C1 segment of cervical spinal cord (tissue), 14 donors: ENCODE data around the gene CNOT9.
A peak's percentile ranks its signal among the peaks of the same experiment; 100 is the strongest.

ENCODE experiments used
- DNase-seq, 14 donors: peaks; one replicate each; lab custom pipeline; 2025; lab: John Stamatoyannopoulos, UW

The CNOT9 gene

DNA sequence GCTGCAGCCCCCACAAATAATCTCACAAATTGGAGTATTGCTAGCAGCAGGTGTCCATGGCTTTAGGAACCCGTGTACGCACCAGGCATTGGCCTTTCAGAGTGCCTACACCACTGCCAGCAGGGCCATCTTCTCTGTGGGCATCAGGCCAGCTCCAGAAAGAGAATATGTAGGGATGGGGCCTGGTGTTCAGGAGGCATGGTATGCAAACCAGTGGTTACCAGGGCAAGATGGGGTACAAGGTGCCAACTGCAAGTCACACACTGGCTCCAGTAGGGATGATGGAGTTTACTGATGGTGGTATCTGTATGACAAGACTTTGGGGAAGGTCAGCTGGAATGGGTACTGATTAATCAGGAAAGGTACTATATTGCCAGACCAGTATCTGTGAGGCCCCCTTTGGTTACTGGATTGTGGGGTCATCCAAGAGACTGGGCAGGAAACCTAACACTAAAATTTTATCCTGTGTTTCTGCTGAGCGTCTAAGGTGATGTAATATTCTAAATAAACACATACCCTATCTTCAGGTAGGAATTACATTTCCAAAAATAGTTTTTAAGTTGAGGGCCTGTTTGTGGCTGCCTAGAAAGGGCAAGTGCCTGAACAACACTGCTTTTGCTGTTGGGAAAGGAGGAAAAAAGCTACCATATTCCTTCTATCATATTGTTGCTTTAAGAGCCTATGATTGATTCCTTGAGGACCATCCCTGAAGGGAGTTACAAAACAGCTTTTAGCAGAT is 9.0 kb downstream of the CNOT9 start:
- no peak for DNase-seq

DNA sequence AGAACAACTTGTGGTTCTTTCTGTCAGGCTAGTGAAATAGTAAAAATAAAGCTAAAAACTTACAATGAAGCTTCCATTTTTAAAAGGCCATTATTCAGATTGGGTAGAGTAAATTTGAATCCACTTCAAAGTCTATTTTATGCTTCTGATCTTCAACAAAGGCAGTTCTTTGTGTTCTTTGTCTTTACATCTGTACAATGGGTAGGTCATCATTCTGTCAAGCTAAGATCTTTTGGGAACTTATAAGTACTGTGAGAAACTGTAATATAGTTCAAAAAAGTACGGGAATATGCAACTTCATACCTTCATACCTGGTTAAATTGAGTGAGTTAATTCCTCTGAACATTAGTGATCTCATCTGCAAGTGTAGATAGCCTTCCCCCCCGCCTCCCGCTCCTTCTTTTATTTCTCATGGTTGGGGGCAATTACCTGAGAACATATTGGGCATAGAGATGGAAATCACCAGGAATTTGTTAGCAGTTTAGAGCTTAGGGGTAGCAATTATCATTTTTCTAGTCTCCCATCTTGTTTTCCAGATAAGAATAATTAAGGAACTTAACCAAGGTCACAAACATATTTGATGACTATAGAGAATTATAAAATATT is 9.7 kb downstream of the CNOT9 start:
- DNase-seq: no peak

DNA sequence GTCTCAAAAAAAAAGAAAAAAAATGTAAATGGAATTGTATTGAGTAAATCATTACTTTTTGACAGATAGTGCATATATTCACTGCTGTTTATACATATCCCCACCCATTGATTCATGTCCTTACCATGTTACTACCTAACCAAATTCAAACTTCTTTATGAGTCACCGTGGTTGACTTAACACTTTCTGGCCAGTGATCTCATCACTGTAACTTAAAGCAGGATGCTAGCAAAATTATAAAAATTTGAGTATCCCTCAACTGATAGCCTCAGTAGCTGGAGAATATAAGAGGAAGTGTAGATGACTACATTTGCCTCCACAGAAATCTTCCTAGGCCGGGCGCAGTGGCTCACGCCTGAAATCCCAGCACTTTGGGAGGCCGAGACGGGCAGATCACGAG is 13.4 kb downstream of the CNOT9 start:
- no peak for DNase-seq

DNA sequence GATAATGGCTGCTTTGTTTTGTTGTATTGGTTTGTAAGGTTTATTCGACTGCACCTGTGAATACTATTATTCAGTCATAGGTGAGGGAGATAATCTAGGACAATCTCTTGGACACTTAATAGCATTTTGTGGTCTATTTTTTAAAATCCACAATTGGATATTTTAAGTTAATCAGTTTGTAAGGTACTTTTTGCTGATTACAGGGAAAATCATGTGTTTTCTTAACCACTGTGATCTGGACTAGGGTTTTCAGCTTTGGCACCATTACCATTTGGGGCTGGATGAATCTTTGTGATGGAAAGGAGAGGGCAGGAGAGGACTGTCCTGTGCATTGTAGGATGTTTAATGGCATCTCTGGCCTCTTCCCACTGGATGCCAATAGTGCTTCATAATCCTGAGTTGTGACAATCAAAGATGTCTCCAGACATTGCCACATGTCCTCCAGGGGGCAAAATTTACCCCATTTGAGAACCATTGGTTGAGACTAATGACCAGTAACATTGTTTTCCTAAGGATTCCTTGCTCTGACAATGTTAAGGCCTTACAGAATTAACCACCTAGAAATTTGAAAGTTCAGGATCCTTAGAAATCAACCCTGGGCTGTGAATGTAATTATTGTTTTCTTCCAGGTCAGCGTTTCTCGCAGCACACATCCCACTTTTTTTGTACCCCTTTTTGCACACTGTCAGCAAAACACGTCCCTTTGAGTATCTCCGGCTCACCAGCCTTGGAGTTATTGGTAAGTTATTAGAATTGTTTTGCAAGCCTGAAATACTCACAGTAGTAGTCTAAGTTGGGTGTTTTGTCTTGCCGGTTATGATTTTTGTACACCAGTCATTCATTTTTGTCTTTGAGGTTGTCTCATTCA is 15.6 kb downstream of the CNOT9 start:
- no peak for DNase-seq

DNA sequence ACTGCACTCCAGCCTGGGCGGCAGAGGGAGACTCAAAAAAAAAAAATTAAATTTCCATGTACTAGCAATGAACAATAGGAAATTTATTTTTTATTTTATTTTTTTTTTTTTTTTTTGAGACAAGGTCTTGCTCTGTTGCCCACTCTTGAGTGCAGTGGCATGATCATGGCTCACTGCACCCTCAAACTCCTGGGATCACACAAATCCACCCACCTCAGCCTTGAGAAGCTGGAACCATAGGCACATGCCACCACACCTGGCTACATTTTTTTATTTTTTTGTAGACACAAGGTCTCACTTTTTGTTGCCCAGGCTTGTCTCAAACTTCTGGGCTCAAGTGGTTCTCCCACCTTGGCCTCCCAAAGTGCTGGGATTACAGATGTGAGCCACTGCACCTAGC is 16.9 kb downstream of the CNOT9 start:
- DNase-seq: no peak

DNA sequence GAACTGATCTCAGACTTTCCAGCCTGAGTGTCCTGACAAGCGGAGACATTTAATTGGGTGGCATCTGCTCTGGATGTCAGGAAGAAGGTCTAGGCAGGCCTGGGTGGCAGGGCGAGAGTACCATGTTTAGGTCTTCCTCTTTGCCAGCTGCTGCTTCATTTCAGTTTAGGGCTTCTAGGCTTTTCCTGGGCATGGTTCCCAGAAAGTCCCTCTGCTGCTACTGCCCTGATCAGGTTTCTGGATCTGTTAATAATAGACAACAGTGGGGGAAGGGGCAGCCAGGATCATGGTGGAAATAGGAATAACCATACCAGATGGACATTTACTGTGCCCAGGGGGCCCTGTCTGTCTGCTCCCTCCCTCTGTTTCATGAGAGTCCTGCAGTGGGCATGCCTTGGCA is 36.8 kb downstream of the CNOT9 start:
- peak in 1 of 14 donors; percentile 4 for DNase-seq

DNA sequence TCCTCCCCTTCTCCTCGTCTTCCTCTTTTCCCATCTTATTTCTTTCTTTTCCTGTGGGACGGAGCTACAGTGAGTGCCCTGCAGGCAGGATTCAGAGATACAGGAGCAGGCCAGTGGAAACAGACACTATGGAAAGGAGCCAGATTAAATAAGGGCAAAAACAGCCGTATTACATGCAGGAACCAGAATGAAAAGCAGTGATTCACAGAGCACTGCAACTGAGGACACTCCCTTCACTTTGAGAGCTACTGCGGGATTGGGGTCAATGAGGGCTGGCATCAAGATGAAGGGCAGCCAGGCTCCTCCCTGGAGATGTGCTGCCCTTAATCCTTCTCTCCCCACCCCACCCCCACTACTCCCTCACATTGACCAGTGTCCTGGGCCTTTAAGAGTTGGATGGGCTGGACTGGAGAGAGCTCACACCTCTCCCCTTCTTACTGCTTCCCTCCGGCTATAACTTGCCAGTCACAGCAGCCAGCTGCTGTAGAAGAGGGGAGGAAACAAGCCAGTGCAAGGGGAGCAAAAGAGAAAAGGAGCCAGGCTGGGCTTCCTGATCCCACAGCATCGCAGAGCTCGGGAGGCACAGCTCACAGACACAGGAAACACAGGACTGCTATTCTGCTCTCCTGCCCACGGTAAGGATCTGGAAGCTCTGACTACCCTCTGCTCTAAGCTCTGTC is 38.9 kb downstream of the CNOT9 start, which contains the start of gene PLCD4:
TSS of gene PLCD4 (plus strand) at position 464 of the 680 bp plus-strand sequence. CDS start 7,841 bp downstream, outside the sequence.
- peak in 1 of 14 donors; percentile 4 for DNase-seq

DNA sequence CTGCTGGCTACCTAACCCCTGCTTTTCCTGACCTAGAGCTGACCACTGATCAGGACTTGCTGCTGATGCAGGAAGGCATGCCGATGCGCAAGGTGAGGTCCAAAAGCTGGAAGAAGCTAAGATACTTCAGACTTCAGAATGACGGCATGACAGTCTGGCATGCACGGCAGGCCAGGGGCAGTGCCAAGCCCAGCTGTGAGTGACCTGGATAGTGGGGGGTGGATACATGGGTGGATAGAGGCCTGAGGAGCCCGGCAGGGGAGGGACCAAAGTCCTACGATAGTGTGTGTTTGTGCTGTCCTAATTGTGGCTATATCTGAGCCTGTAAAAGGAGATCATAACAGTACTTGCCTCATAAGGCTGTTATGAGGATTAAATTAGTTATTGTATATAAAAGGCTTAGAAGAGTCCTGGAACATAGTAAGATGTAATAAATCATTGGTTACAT is 47.3 kb downstream of the CNOT9 start:
- DNase-seq: no peak

DNA sequence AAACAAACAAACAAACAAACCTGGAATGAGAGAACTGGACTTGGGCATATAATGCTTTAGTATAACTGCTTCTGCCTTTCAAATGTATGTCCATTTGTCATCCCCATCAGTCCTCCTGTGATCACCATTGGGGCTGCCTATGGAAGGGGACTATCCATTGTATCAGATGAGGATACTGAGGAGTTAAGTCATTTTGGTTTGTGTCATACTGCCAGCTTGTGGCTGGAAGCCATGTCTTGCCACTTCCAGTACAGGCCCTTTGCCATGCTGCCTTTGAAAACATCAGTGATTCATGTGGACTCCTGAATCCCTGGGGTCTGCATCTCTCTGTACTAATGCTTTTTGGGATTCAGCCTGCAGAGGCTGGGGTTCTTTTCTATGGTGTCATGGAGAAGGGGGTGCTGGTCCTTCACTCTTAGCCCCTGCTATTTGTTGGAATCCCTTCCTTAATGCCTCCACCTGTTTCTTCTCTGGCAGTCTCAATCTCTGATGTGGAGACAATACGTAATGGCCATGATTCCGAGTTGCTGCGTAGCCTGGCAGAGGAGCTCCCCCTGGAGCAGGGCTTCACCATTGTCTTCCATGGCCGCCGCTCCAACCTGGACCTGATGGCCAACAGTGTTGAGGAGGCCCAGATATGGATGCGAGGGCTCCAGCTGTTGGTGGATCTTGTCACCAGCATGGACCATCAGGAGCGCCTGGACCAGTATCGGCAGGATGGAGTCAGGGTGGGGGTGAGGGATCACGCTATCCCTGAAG is 49.6 kb downstream of the CNOT9 start:
- DNase-seq: no peak

DNA sequence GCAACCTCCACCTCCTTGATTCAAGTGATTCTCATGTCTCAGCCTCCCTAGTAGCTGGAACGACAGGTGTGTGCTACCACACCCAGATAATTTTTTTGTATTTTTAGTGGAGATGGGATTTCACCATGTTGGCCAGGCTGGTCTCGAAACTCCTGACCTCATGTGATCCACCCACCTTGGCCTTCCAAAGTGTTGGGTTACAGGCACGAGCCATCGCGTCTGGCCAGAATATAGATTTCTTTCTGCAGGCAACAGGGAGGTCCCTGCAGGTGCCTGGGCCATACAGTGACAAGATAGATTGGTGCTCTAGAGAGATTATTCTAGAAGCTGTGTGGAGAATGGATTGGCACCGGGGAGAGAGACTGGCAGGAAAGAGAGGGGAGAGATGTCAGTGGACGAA is 52.4 kb downstream of the CNOT9 start:
- DNase-seq: no peak

DNA sequence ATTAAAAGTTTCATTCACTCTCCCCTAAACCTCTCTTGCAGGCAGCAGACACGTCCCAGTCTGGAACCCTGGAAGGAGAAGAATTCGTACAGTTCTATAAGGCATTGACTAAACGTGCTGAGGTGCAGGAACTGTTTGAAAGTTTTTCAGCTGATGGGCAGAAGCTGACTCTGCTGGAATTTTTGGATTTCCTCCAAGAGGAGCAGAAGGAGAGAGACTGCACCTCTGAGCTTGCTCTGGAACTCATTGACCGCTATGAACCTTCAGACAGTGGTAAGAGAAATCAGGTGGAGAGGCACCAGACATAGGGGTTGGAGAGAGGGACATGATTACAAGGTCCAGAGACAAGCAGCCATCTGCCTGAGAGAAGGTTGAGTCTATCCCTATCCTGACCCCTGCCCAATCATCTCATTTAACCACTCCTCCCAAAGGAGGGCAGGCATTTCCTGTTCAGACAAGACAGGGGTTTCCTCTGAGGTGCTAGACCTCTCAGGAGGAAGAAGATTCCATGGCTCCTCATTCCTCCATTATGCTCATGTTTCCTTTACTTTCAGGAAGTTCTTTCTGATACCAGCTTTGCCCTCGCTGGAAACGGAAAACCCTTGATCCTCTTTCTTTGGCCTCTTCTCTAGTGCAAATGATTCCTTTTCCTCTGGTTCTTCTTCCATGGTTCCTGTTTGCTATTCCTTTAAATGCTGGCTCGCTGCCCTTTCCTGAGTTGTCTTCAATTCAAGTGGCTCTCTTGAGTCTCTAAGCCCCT is 54.1 kb downstream of the CNOT9 start:
- DNase-seq: no peak

DNA sequence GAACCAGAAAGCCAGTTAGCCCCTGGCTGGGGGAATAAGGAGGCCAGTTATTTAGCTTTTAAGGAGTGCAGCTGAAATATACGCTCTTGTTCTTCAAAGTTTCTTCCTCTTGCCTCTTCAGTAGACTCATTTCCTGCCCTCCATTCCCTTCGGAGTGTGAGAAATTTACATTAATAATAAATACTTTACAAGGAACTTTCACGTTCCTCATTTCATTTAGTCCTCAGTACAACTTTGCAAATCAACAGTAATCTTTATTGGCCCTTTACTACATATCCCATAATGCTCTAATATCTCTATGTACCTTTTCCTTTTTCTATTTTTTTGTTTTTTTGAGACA is 54.7 kb downstream of the CNOT9 start:
- DNase-seq: no peak

DNA sequence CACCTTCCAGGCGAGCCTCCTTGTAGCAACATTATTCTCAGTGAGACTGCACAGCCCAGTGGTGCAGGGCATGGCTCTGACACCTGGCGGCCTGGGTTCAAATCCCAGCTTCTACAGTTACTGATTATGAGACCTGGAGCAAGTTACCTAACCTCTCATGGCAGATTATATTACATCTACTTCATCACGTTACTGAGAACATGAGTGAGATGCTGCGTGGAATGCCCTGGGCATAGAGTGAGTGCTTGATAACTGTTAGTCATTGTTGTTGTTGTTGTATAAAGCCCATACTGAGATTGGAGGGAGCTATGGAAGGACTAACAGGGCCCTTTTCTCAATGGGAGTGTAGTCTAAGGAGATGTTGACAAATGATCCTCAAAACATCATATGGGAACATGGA is 57.7 kb downstream of the CNOT9 start:
- no peak for DNase-seq

DNA sequence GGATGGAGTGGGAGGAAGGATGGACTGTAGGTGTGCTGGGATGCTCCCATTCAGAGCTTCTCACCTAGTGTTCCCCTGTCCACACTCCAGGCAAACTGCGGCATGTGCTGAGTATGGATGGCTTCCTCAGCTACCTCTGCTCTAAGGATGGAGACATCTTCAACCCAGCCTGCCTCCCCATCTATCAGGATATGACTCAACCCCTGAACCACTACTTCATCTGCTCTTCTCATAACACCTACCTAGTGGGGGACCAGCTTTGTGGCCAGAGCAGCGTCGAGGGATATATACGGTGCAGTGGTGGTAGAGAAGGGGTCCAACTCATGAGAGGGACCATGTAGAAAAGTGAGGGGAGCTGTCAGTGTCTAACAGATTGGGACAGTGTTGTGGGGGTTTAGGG is 59.3 kb downstream of the CNOT9 start:
- no peak for DNase-seq

DNA sequence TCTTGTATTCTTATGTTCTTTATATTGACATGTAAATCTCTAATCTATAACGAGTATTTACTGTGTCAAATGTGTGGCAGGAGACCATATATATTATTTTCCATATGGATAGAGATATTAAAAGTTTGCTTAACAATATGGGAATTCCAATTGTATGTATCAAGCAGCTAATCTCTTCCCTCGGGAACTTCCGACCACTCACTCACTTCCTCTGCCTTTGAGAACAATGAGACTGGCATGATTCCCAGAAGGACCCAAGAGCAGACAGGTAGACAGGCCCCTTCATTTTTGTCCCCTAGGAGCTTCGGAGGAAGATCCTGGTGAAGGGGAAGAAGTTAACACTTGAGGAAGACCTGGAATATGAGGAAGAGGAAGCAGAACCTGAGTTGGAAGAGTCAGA is 63.2 kb downstream of the CNOT9 start:
- DNase-seq: no peak

DNA sequence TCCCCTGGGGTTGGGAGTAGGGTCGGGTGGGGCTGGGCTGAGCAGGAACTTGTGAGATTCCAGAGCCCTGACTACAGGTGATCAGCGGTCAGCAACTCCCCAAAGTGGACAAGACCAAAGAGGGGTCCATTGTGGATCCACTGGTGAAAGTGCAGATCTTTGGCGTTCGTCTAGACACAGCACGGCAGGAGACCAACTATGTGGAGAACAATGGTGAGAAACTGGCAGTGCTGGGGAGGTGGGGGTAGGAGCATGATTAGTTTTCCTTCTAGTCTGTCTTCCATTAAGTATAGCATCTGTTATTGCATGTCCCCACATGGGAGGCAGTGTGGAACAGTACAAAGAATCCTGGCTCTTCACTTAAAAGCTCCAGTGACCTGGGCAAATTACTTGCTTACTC is 67.1 kb downstream of the CNOT9 start:
- DNase-seq: no peak

DNA sequence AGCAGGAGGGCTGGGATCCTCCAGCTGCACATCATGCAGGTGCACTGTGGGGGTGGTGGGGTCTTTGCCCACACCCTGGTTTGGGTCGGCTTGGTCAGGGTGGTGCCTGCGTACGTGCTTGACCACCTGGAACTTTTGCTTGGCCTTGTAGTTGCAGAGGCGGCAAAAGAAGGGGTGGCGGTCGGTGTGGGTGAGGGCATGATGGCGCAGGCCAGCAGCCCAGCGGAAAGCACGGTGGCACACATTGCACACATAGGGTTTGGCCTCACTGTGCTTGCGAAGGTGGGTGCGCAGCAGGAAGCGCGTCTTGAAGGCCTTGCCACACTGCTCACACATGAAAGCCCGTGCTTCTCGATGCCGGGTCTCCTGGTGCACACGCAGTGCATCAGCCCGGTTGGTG is 69.7 kb downstream of the CNOT9 start:
- DNase-seq: no peak

DNA sequence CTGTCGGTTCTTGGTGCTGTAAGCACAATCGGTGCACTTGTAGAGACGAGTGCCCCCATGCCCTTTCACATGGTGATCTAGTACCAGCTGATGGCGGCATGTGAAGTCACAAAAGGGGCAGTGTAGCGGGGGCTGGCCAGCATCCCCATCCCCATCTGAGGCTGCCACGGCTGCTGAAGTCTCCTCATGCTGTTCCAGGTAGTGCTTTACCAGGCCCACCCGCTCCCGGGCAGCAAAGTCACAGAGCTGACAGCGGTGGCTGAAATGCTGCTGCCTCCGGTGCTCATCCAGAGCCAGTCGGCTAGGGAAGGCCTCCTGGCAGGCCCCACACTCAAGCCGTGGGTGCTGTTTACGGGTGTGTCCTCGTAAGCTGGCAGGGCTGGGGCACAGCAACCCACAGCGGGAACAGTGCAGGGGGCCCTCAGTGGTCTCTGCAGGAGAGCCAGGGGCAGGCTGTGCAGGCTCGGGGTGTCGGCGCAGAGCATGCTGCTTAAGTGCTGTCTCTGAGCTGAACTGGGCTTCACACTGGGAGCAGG is 73.5 kb downstream of the CNOT9 start:
- DNase-seq: no peak

DNA sequence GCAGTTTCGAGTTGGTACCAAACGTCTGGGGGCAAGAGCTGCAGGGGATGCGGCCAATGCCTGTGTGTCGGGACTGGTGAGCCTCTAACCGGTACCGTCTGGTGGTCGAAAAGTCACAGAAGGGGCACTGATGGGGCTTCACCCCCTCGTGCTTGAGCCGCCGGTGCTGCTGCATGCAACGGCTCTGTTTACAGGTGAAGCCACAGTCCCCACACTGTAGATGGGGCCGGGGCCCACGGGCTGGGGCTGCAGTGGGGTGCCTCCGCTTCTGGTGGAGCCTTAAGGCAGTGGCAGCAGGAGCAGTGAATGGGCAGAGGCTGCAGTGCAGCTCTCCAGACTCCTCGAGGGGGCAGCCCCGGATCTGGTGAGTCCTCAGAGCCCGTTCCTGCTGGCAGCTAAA is 74.1 kb downstream of the CNOT9 start:
- DNase-seq: no peak

DNA sequence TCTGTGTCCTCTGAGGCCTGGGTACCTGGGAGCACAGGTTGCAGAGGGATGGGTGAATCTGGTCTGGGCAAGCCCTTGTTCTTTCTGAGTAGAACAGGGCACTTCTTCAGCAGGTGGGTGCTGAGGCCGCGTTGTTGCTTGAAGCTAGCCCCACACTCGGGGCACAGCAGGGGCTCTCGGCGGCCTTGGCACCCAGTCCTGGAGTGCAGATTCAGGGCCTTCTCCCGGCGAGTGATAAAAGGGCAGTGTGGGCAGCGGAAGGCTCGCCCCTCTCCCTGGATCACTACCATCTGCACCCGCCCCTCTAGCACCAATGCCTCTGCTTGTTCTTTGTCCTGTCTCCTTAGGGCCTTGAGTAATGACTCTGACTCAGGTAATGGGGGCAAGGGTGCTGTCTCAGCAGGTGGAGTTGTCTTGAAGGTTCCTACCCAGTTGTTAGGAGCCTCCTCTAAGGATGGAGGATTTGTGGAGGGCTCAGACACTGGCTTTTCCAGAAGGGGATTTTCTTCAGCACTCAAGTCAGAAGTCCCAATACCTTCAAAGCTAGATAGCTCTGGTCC is 75.2 kb downstream of the CNOT9 start:
- DNase-seq: no peak
